ENCODE measurements around the gene GZMM. TPM values are rescaled to one million over a fixed set of nuclear protein-coding genes. Genes with fewer than 3 reads are reported as not detected.

The GZMM gene
- total and polyA plus RNA-seq, 2 of the 13 experiments (the other 11 are each of a cell fraction or from before 2014, with no cell fraction given) = 0.07 TPM; not detected in 1

DNA sequence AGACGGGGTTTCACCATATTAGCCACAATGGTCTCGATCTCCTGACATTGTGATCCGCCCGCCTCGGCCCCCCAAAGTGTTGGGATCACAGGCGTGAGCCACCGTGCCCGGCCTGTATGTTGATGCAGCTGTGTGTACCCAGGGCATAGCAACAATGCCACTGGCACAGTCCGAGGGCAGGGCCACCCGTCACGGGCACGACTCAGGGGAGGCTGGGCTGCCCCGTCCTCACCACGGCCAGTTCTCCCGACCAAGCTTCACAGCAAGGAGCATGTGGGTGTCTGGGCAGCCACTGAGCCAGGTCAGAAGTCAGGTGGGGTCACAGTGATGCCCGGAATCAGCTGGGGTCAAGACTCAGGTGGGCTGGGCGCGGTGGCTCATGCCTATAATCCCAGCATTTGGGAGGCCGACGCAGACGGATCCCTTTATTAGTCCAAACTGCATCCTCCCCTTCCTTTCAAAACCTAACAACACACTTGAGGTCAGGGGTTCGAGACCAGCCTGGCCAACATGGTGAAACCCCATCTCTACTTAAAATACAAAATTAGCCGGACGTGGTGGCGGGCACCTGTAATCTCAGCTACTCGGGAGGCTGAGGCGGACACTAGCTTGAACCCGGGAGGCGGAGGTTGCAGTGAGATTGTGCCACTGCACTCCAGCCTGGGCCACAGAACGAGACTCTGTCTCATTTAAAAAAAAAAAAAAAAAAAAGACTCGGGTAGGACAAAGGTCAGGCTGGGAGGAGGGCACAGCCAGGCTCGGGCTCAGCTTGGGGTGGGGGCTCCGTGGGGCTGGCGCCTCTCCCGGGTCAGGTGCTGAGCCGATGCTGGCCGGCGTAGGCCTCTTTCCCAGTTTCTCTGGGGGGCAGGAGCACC is 13.5 kb upstream of the GZMM start (continued):
- TF ChIP-seq HDAC2 (CRISPR knock-in tag; IDR thresholded peaks at IDR 0.05) (peak; percentile 4; the same call in 1 of the 2 replicates), ZNF547 (CRISPR knock-in tag; IDR thresholded peaks at IDR 0.05) (no peak), BRD4 (CRISPR knock-in tag; IDR thresholded peaks at IDR 0.05) (no peak), SNRNP70 (IDR thresholded peaks at IDR 0.05; ENCODE audit: low read depth, low read length) (no peak), MEIS2 (CRISPR knock-in tag; IDR thresholded peaks at IDR 0.05) (no peak), PRPF4 (IDR thresholded peaks at IDR 0.05; ENCODE audit: low read depth, low read length, poor library complexity, severe bottlenecking) (no peak), ZNF224 (CRISPR knock-in tag; IDR thresholded peaks at IDR 0.05) (no peak), MIXL1 (CRISPR knock-in tag; IDR thresholded peaks at IDR 0.05) (no peak; the same call in 1 of the 2 replicates), ZNF354B (CRISPR knock-in tag; IDR thresholded peaks at IDR 0.05) (no peak), ELF4 (CRISPR knock-in tag; IDR thresholded peaks at IDR 0.05; ENCODE audit: borderline replicate concordance) (no peak), FIP1L1 (IDR thresholded peaks at IDR 0.05; ENCODE audit: borderline replicate concordance, insufficient read depth, low read depth, low read length) (no peak), ZNF430 (CRISPR knock-in tag; IDR thresholded peaks at IDR 0.05) (no peak), TERF1 (CRISPR knock-in tag; IDR thresholded peaks at IDR 0.05) (no peak), ZNF17 (CRISPR knock-in tag; IDR thresholded peaks at IDR 0.05) (no peak), ZFP41 (CRISPR knock-in tag; IDR thresholded peaks at IDR 0.05; ENCODE audit: borderline replicate concordance) (no peak), REXO4 (CRISPR knock-in tag; IDR thresholded peaks at IDR 0.05; ENCODE audit: borderline replicate concordance) (no peak), SIX4 (CRISPR knock-in tag; IDR thresholded peaks at IDR 0.05) (no peak), MAZ (IDR thresholded peaks at IDR 0.05; ENCODE audit: borderline replicate concordance, low read depth, low read length) (peak; percentile 74; the same call in 1 of the 2 replicates), MAZ (CRISPR knock-in tag; IDR thresholded peaks at IDR 0.05; ENCODE audit: low read depth) (no peak), NFATC3 (CRISPR knock-in tag; IDR thresholded peaks at IDR 0.05) (no peak)
- TF ChIP-seq, protein P1, sequence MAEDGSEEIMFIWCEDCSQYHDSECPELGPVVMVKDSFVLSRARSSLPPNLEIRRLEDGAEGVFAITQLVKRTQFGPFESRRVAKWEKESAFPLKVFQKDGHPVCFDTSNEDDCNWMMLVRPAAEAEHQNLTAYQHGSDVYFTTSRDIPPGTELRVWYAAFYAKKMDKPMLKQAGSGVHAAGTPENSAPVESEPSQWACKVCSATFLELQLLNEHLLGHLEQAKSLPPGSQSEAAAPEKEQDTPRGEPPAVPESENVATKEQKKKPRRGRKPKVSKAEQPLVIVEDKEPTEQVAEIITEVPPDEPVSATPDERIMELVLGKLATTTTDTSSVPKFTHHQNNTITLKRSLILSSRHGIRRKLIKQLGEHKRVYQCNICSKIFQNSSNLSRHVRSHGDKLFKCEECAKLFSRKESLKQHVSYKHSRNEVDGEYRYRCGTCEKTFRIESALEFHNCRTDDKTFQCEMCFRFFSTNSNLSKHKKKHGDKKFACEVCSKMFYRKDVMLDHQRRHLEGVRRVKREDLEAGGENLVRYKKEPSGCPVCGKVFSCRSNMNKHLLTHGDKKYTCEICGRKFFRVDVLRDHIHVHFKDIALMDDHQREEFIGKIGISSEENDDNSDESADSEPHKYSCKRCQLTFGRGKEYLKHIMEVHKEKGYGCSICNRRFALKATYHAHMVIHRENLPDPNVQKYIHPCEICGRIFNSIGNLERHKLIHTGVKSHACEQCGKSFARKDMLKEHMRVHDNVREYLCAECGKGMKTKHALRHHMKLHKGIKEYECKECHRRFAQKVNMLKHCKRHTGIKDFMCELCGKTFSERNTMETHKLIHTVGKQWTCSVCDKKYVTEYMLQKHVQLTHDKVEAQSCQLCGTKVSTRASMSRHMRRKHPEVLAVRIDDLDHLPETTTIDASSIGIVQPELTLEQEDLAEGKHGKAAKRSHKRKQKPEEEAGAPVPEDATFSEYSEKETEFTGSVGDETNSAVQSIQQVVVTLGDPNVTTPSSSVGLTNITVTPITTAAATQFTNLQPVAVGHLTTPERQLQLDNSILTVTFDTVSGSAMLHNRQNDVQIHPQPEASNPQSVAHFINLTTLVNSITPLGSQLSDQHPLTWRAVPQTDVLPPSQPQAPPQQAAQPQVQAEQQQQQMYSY (CRISPR knock-in tag; IDR thresholded peaks at IDR 0.05) = no peak
- TF ChIP-seq, protein P2, sequence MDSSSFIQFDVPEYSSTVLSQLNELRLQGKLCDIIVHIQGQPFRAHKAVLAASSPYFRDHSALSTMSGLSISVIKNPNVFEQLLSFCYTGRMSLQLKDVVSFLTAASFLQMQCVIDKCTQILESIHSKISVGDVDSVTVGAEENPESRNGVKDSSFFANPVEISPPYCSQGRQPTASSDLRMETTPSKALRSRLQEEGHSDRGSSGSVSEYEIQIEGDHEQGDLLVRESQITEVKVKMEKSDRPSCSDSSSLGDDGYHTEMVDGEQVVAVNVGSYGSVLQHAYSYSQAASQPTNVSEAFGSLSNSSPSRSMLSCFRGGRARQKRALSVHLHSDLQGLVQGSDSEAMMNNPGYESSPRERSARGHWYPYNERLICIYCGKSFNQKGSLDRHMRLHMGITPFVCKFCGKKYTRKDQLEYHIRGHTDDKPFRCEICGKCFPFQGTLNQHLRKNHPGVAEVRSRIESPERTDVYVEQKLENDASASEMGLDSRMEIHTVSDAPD (CRISPR knock-in tag; IDR thresholded peaks at IDR 0.05) = no peak
- TF ChIP-seq, protein P3, sequence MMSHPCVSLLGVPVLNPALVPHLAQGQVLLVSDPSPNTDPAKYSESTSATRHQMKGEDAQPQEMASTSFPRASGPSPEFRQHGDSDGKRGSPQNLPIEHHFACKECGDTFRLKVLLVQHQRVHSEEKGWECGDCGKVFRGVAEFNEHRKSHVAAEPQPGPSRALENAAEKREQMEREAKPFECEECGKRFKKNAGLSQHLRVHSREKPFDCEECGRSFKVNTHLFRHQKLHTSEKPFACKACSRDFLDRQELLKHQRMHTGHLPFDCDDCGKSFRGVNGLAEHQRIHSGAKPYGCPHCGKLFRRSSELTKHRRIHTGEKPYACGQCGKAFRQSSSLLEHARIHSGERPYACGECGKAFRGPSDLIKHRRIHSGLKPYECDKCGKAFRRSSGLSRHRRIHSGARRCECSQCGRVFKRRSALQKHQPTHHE (CRISPR knock-in tag; IDR thresholded peaks at IDR 0.05; ENCODE audit: borderline replicate concordance) = no peak

All from HepG2 (cell line).